Ovary (tissue), 10 donors: ENCODE measurements around the gene TMEM185A. TPM values are rescaled to one million over a fixed set of nuclear protein-coding genes. Genes with fewer than 3 reads are reported as not detected.
A peak's percentile ranks its signal among the peaks of the same experiment; 100 is the strongest.
"Not testable (repeated sequence)": the region's sequence is repeated elsewhere in the genome, so short reads cannot be mapped to it uniquely, and the experiment has no call there.

Experiments
- DNase-seq, 5 donors: peaks; one replicate each; pipeline ENCODE4 v3.0.0-alpha.2; 2019 to 2020
- H3K27ac ChIP-seq, 2 donors: fragments of 200-600 bp; one replicate each; pipeline versions ENCODE4 v1.5.1 to v1.8.0; 2019 to 2022
- H3K27me3 ChIP-seq: fragments of 200-600 bp; one replicate; pipeline ENCODE4 v1.8.0; 2022
- H3K36me3 ChIP-seq: fragments of 200-600 bp; sonication (generic); one replicate; pipeline ENCODE4 v1.5.1; 2019
- H3K4me1 ChIP-seq: one replicate; pipeline ENCODE4 v1.8.1; 2013; ENCODE audit warnings: mild to moderate bottlenecking, moderate library complexity; ENCODE audit not compliant: insufficient read depth
- H3K4me3 ChIP-seq: fragments of 200-600 bp; sonication (generic); one replicate; pipeline ENCODE4 v1.5.1; 2017
- H3K9me3 ChIP-seq, 2 donors: fragments of 200-600 bp in 1 of 2; sonication (generic) in 1 of 2; one replicate each; pipeline versions ENCODE4 v1.5.1 to v1.8.1; 2013 to 2019; ENCODE audit warnings: mild to moderate bottlenecking in 1 of 2, moderate library complexity in 1 of 2
- EP300 ChIP-seq: sonication (generic); formaldehyde crosslinking; IDR thresholded peaks from one replicate; pipeline ENCODE4 v1.6.1; 2017; ENCODE audit warnings: antibody characterized with exemption
- POLR2A ChIP-seq: fragments of 450-650 bp; IDR thresholded peaks from one replicate; pipeline ENCODE4 v1.6.1; 2017; ENCODE audit warnings: antibody characterized with exemption, mild to moderate bottlenecking, moderate library complexity
- WGBS, 3 donors: extraction: QIAGEN DNeasy Blood & Tissue Kit in 1 of 3; methylation state at CpG; one replicate each; pipeline versions ENCODE4 v1.1.5 to v1.1.7; 2013 to 2017; 5-methylcytosine and 5-hydroxymethylcytosine counted together
- intact Hi-C, 4 donors: fragments of 100-400 bp; cut with DNase I; formaldehyde crosslinking; loops; one replicate each; pipeline versions ENCODE4 v1.11.0 to v1.15.1; 2022 to 2023
- long read RNA-seq, 3 donors: library from polyadenylated mRNA in 2 of 3; unstranded in 2 of 3; transcript quantifications; one replicate each; pipeline ENCODE4 v2.0.0 and lab custom pipeline, GENCODE V29; 2021 to 2026
- polyA plus RNA-seq, 2 donors: library from polyadenylated mRNA; stranded (reverse); fragments of 200-250 nt in 1 of 2; fragments of 350-450 nt in 1 of 2; fragmentation: Illumina TruSeq in 1 of 2; extraction: RNeasy Lipid Tissue Mini Kit (QIAGEN cat#74804) in 1 of 2; gene quantifications; one replicate each; pipeline ENCODE4 v1.2.3, GENCODE V29; 2013 to 2014
- total RNA-seq, 7 donors: library from RNA; depleted of rRNA in 2 of 7; stranded (reverse); fragments of >200 nt in 2 of 7; fragmentation: NEBNext Ultra II Directional in 3 of 7; extraction: Animal tissue kit (Norgen Biotek cat#: 25700) in 3 of 7; gene quantifications; one replicate each; pipeline versions ENCODE4 v1.1.0 to v1.2.4, GENCODE V29; 2016 to 2023
- TF ChIP-seq, protein P1 (sequence below), 3 donors: fragments of 450-650 bp in 2 of 3; fragments of 200-600 bp in 1 of 3; IDR thresholded peaks; one replicate each; pipeline versions ENCODE4 v1.5.1 to v1.8.0; 2016 to 2022; ENCODE audit warnings: antibody characterized with exemption in 3 of 3, mild to moderate bottlenecking in 1 of 3
- donor health status: DM: no; HTN: no; CAD: no; lungs with moderate emphysema.
- donor health status: DM: no; HTN: no; CAD: no.
- donor health status: Bipolar disorder and iron deficiency.
- donor health status: DM: yes; HTN: yes; CAD: no.
- donor health status: DM: no; HTN: no; CAD: no.
- donor health status: DM: yes; HTN: yes; CAD: no.

The TMEM185A gene
- total RNA-seq = 10 to 100 TPM; 18.7 to 43.5 (median 36.7) TPM
- polyA plus RNA-seq = 10 to 100 TPM; 30.1 to 63.1 TPM
- long read RNA-seq, donor 1, transcript TMEM185A-207 (7 exons, 2,840 nt) = major isoform, 13 of 36 reads
- long read RNA-seq, donor 1, partial matches to known transcripts = 3 of 36 reads
- long read RNA-seq, donor 1, other reads (novel, unspliced or antisense) = 10 of 36 reads
- long read RNA-seq, donor 2, transcript TMEM185A-207 (7 exons, 2,840 nt) = major isoform, 13 of 18 reads
- long read RNA-seq, donor 2, partial matches to known transcripts = 0 of 18 reads
- long read RNA-seq, donor 2, other reads (novel, unspliced or antisense) = 0 of 18 reads
- long read RNA-seq, donor 3, transcript TMEM185A-211 (3 exons, 3,742 nt) = minor isoform, 5 of 93 reads
- long read RNA-seq, donor 3, transcript TMEM185A-207 (7 exons, 2,840 nt) = major isoform, 47 of 93 reads
- long read RNA-seq, donor 3, transcript TMEM185A-208 (6 exons, 2,662 nt) = minor isoform, 8 of 93 reads
- long read RNA-seq, donor 3, partial matches to known transcripts = 3 of 93 reads
- long read RNA-seq, donor 3, other reads (novel, unspliced or antisense) = 26 of 93 reads

DNA sequence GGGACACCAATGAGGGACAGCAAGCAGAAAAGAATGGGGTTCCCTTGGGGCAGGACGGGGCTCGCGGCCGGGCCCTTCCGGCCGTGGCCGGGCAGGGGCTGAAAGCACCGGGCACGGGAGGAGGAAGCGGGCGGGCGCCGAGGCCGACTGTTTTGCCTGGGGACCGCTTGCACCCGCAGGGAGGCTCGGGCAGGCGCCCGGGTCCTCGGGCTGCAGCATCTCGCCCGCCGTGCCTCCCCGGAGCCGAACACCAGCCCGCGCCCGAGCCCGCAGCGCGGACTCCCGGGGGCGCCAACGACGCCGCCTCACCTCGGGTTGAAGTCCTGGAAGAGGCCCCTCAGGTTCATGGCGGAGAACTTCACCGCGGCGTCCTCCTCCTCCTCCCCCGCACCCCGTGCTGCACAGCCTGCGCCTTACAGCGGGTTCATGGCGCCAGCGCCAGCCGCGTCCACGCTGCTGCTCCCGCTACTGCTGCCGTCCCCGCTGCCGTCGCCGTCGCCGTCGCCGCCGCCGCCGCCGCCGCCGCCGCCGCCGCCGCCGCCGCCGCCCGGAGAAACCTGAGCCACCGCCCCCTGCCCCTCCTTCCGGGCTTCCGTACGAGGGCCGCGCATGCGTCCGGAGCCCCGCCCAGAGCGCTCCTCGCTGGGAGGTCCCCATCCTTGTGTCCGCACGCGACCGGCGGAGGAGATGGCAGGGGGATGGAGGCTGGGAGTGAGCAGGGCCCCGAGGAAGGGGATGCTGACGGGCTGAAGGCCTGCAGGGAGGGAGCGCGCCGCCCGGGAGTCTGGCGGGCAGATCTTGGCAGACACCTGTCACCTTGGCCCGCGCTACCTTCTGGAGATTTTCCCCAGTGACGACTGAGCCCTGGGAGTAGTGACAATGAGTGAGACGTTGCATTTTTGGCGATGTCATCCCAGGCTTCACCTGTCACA, at the start of gene TMEM185A:
TSS of gene TMEM185A (minus strand) at position 559 of the 932 bp plus-strand sequence. CDS start at position 347, 212 bp downstream.
- Histone ChIP-seq H3K36me3 (no peaks in the 10 kb centered on the region), H3K4me1 (peaks cover 2% of the 10 kb centered on the region), H3K27me3 (no peaks in the 10 kb centered on the region), H3K9me3 (no peaks in the 10 kb centered on the region), H3K27ac (peak within 1 kb of the TSS in 1 of 2 donors; percentile 61), H3K4me3 (peak within 1 kb of the TSS; percentile 75)
- intact Hi-C loops = no loop called here
- 33 to 54% (median 46%) methylated on average over 62 to 100 of the region's 102 CpGs for WGBS, 3 donors
- TF ChIP-seq POLR2A (no peak), EP300 (no peak)
- TF ChIP-seq, protein P1, sequence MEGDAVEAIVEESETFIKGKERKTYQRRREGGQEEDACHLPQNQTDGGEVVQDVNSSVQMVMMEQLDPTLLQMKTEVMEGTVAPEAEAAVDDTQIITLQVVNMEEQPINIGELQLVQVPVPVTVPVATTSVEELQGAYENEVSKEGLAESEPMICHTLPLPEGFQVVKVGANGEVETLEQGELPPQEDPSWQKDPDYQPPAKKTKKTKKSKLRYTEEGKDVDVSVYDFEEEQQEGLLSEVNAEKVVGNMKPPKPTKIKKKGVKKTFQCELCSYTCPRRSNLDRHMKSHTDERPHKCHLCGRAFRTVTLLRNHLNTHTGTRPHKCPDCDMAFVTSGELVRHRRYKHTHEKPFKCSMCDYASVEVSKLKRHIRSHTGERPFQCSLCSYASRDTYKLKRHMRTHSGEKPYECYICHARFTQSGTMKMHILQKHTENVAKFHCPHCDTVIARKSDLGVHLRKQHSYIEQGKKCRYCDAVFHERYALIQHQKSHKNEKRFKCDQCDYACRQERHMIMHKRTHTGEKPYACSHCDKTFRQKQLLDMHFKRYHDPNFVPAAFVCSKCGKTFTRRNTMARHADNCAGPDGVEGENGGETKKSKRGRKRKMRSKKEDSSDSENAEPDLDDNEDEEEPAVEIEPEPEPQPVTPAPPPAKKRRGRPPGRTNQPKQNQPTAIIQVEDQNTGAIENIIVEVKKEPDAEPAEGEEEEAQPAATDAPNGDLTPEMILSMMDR (IDR thresholded peaks at IDR 0.05) = no peak
- DNase-seq = peak; percentile 59 to 71 (median 68)

DNA sequence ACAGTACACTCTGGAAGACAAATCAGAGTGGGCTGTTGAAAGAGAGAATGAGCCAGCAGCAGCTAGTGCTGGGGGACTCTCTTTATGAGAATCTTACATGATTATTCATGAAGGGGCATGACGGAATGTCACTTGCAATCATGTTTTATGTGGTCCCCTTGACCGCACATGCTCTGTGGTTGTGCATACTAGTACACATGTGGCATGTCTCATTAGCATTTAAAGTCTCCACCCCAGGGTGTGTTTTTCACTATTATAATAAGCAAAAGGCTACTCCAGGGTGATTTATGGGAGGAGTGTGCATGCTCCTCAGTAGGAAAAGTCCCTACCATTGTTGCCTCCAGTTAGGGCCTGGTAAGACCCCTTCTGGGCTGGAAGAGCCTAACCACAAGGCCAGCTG, 49.6 kb upstream of the TMEM185A start:
- TF ChIP-seq POLR2A = no peak
- TF ChIP-seq, protein P1 (IDR thresholded peaks at IDR 0.05) = no peak
- TF ChIP-seq EP300 = no peak
- 70 to 89% (median 83%) methylated on average over 2 of the region's 2 CpGs for WGBS, 3 donors
- intact Hi-C loops = no loop called here

DNA sequence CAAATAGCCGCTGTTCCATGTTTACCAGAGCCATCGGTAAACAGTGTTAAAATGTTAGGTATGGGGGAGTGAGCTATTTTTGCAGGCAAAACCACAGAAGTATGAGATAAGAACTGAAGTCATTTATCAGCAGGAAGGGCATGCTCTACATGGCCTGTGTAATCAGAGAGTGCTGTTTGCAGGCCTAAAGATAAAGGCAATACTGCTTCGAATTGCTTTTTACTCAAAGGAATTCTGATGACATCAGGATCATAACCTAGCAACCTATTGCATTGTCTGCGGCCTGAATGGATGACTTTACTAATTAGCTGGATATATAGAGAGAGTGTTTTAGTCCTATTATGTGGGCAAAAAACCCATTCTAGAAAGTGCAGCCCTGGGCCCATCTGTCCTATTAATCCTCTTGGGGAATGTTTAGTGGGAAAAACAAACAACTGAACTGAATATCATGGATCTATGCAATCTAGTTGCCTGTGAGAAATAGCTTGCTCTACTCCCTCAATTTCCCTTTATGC, 47.6 kb upstream of the TMEM185A start:
- intact Hi-C loops = not testable (repeated sequence)
- 38 to 71% methylated on average over 2 of the region's 4 CpGs; no CpG with 5 or more reads in 1 of the 3 donors for WGBS, 3 donors

More for the DNA sequence above, 49.6 kb upstream of the TMEM185A start:
- H3K9me3 ChIP-seq = no peaks in the 10 kb centered on the region
- H3K36me3 ChIP-seq = no peaks in the 10 kb centered on the region
- H3K27ac ChIP-seq = no peak overlapping the region
- no peak overlapping the region for H3K4me3 ChIP-seq
- DNase-seq = no peak
- H3K27me3 ChIP-seq = no peaks in the 10 kb centered on the region
- H3K4me1 ChIP-seq = no peaks in the 10 kb centered on the region

DNA sequence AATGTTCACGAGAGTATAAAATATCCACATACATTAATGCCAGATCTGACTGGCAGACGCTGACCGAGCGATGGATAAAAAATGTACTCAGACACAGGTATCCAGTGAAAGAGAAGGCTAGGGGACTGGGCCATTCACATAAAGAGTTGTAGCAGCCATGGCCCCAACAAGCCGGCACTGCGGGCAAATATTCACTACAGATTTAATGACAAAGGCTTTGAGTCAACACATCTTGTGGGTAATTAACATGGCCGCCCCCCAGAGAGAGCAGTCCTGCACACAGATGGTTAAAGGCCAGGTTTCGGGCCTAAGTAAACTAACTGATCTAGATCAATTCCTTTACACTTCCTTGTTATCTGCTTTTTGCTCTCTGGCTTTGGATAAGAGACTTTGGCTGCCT, 44.0 kb upstream of the TMEM185A start:
- H3K4me1 ChIP-seq, H3K4me3 ChIP-seq, DNase-seq, H3K27ac ChIP-seq, H3K36me3 ChIP-seq, H3K27me3 ChIP-seq, H3K9me3 ChIP-seq, intact Hi-C loops: not testable (repeated sequence)
- WGBS, 3 donors = 70 to 74% methylated on average over 4 of the region's 8 CpGs; no CpG with 5 or more reads in 1 of the 3 donors

More for the DNA sequence above, 47.6 kb upstream of the TMEM185A start:
- H3K9me3 ChIP-seq, H3K4me1 ChIP-seq, H3K36me3 ChIP-seq, H3K27me3 ChIP-seq, DNase-seq, H3K4me3 ChIP-seq, H3K27ac ChIP-seq: not testable (repeated sequence)

DNA sequence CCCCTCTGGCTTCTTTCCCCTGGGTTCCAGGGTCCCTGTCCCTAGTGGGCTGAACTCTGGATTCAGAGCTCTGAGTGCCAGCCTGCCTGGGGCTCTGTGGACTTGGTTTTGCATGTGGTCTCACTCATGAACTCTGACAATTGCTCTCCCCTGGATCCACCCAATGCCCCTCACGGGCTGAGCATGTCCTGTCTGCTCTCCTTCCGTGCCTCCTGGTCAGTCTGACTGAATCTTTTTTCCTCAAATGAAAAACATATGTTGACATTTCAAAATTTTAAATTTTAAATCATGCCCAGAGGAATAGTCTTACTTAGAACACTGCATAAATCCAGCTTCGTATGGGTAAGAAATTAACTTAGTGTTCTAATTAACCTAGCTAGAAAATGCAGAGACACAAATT, 43.5 kb upstream of the TMEM185A start:
- intact Hi-C loops, DNase-seq, H3K9me3 ChIP-seq, H3K36me3 ChIP-seq, H3K4me1 ChIP-seq, H3K27me3 ChIP-seq, H3K27ac ChIP-seq, H3K4me3 ChIP-seq: not testable (repeated sequence)
- no CpG with 5 or more reads among the region's 3 CpGs for whole genome bisulfite sequencing, 3 donors

DNA sequence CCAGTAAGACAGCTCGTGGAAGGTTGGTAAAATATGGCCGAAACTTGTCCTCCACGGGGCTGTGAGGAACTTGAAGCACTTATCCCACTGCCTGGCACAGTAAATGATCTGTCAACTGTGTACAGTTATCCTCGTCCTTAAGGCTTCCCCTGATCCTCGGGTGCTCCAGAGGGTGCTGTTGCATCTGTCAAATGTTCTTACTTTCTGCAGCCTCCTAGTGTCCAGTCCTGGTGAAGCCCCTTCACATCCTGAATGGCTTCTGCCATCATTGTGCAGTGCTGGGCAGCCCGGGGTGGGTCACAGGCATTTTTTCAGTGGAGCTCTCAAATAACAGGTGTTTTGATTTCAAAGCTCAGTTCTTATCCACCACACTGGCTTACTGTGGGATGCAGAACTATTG, 29.0 kb upstream of the TMEM185A start:
- H3K9me3 ChIP-seq, H3K4me3 ChIP-seq, H3K36me3 ChIP-seq, intact Hi-C loops, H3K4me1 ChIP-seq, DNase-seq, H3K27me3 ChIP-seq, H3K27ac ChIP-seq: not testable (repeated sequence)
- 70% methylated on average over 1 of the region's 6 CpGs; no CpG with 5 or more reads in 2 of the 3 donors for WGBS, 3 donors

DNA sequence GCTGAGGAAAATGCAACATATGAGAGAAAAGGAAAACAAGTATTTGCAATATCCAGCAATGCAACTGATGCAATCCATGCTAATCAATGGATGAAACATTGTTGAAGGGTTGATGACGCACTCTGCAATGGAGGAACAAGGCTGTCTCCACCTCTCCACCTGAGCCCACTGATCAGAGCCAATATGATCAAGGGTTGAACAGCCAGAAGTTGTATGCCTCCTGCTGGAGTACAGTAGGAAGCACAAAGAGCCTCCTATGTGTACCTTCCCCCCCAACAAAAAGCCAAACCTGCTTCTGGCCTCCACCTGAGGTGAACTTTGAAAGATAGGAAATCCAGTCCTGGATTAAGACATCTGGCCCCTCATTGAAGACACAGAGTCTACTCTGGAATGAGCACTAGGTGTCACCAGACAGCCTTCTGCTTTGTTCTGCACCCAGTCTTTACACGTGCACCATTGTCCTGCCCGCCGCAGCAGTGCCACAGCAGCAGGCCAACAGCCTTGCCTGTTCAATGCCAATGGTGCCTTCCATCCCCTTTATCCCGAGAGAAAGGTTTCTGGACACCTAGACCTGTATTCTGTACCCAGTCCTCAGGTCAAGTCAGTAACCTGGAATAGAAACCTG, 24.8 kb upstream of the TMEM185A start:
- H3K4me1 ChIP-seq, H3K27me3 ChIP-seq, H3K27ac ChIP-seq, DNase-seq, H3K36me3 ChIP-seq, intact Hi-C loops, H3K4me3 ChIP-seq, H3K9me3 ChIP-seq: not testable (repeated sequence)
- 57% methylated on average over 1 of the region's 5 CpGs; no CpG with 5 or more reads in 2 of the 3 donors for WGBS, 3 donors
